WERI-Rb-1 (cell line): ENCODE measurements around the gene MGARP.

ENCODE experiments used
- DNase-seq: peaks from one replicate; pipeline ENCODE4 v3.0.0-alpha.2; 2020
- H3K27ac ChIP-seq: fragments of 250-450 bp; sonication (Bioruptor Pico); 2 replicates; pipeline ENCODE4 v1.5.1; 2020; ENCODE audit warnings: mild to moderate bottlenecking, moderate library complexity
- H3K27me3 ChIP-seq: fragments of 250-450 bp; sonication (Bioruptor Pico); 2 replicates; pipeline ENCODE4 v1.5.1; 2021; ENCODE audit warnings: mild to moderate bottlenecking, low read depth, moderate library complexity; ENCODE audit not compliant: insufficient read depth, severe bottlenecking
- H3K36me3 ChIP-seq: fragments of 250-450 bp; sonication (Bioruptor Pico); 2 replicates; pipeline ENCODE4 v1.5.1; 2020; ENCODE audit warnings: mild to moderate bottlenecking, moderate library complexity
- H3K4me3 ChIP-seq: 2 replicates; pipeline ENCODE4 v1.5.1; 2011; ENCODE audit warnings: low read depth, mild to moderate bottlenecking, control low read depth, low read length
- H3K9me3 ChIP-seq: fragments of 250-450 bp; sonication (Bioruptor Pico); 2 replicates; pipeline ENCODE4 v1.5.1; 2021; ENCODE audit warnings: mild to moderate bottlenecking, moderate library complexity; ENCODE audit not compliant: severe bottlenecking
- TF ChIP-seq, protein P1 (sequence below): IDR thresholded peaks from 2 replicates; pipeline ENCODE4 v1.5.1; 2011; ENCODE audit warnings: low read depth, mild to moderate bottlenecking, control low read depth, inconsistent platforms, low read length

MGARP gene

DNA sequence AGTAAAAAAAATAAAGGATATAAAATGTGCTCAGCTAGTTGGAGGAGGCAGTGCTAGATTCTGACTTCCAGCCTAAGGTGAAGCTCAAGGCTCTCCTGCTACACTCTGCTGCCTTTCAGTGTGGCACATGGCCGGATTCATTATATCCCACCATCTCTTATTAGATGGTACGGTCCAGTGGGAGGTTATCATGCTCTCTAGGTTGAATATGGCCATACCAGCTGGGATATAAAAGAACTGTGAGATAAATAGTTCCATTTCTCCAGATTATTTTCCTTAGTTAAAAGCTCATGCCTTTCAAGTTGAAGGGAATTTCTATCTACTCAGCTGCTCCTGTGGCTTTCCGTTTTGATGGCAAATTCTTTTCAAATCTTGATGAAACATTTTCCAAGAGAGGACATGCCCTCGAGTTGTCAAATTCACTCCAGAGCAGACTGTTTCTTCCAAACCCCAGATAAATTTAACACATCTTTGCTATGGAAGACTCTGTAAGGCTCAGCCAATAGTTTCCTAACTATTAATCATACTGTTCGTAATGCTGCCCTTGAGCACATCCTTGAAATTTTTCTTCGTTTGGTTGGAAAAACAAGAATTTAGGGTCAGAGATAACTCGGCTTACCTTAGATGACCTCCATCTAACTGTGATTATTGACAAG, 2.2 kb upstream of the MGARP start:
- H3K27ac ChIP-seq = no peak overlapping the region
- TF ChIP-seq, protein P1, sequence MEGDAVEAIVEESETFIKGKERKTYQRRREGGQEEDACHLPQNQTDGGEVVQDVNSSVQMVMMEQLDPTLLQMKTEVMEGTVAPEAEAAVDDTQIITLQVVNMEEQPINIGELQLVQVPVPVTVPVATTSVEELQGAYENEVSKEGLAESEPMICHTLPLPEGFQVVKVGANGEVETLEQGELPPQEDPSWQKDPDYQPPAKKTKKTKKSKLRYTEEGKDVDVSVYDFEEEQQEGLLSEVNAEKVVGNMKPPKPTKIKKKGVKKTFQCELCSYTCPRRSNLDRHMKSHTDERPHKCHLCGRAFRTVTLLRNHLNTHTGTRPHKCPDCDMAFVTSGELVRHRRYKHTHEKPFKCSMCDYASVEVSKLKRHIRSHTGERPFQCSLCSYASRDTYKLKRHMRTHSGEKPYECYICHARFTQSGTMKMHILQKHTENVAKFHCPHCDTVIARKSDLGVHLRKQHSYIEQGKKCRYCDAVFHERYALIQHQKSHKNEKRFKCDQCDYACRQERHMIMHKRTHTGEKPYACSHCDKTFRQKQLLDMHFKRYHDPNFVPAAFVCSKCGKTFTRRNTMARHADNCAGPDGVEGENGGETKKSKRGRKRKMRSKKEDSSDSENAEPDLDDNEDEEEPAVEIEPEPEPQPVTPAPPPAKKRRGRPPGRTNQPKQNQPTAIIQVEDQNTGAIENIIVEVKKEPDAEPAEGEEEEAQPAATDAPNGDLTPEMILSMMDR = no peak
- no peak for DNase-seq
- H3K27me3 ChIP-seq = no peaks in the 10 kb centered on the region
- no peak overlapping the region for H3K4me3 ChIP-seq
- H3K9me3 ChIP-seq = no peaks in the 10 kb centered on the region
- H3K36me3 ChIP-seq = no peaks in the 10 kb centered on the region

DNA sequence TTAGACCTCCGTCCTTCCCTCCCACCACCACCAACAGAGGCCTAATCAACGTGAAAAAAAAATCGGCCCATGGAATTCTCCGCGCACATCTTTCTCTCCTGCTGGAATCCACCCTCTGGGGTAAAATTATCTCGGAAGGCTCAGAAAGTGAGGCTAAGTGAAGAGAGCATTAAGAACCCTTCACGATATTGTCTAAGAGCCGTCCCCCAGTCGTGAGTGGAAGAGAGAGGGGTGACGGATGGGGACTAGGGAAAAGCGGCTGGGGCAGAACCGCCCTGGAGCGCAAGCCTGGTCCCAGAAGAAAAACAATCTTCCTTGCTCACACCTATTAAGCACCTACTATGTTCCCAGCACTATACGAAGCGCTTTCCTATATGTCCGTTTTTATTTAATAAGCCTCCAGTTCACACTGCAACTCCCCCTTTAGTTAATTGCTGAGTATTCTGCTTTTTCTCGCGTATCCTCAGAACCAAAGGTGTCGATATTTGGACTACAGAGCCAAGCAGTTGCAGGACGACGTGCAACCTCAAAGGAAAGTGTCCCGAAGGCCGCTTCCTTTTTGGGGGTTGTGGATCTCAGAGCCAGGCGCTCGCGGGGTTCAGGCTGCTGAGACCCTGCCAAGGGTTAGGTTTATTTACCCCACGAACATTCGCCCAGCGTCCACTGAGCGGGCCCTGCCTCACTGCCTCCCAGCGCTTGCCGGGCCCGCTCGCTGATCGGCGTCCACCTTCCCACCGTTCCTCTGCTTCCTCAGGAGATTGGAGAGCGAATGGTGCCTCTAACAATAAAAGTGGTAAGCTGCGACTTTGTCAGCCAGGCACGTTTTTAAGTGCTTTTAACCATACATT, 889 bp downstream of the MGARP start:
- Histone ChIP-seq H3K27me3 (no peaks in the 10 kb centered on the region), H3K4me3 (no peak overlapping the region), H3K36me3 (no peaks in the 10 kb centered on the region), H3K27ac (no peak overlapping the region), H3K9me3 (no peaks in the 10 kb centered on the region)
- DNase-seq = no peak
- TF ChIP-seq, protein P1 = no peak

DNA sequence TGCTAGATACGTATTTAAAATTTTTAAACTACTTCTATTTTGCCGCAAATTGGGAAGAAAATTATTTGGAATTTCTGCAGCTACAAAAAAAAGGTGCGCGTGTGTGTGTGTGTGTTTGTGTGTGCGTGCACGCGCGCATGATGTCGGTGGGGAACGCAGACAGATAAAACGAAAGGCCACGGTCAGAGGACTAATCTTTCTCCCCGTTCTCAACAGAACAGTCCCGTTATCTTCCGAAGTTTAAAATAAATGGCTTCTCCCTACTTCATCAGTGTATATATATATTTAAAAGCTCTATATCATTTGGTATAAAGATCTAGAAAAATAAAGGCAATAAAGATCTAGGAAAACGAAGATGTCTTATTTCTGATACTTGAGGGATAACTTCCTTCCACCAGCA, 1.5 kb downstream of the MGARP start:
- DNase-seq = no peak
- TF ChIP-seq, protein P1 = no peak
- H3K27ac ChIP-seq = no peak overlapping the region
- no peaks in the 10 kb centered on the region for H3K9me3 ChIP-seq
- H3K27me3 ChIP-seq = no peaks in the 10 kb centered on the region
- no peak overlapping the region for H3K4me3 ChIP-seq
- no peaks in the 10 kb centered on the region for H3K36me3 ChIP-seq

DNA sequence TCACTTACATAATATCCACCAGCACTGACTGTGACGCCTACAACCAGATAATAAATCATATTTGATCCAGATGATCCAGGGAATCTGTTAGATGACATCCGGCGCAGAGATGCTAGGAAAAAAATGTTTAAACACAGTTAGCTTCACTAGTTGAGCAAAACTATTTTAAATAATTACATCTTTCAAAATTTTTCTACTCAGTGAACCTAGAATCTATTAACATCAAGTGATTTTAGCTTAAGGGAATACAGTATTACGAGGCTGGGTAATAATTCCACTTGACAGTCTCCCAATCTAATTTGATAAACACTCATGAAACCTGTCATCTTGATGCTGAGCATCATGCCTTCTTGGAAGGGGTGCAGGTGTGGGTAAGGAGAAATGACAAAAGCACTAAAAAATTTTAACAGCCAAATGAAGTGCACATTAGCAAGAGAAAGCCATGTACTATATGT, 4.7 kb downstream of the MGARP start:
- Histone ChIP-seq H3K36me3 (no peaks in the 10 kb centered on the region), H3K9me3 (no peaks in the 10 kb centered on the region), H3K4me3 (no peak overlapping the region), H3K27me3 (no peaks in the 10 kb centered on the region), H3K27ac (no peak overlapping the region)
- no peak for DNase-seq
- TF ChIP-seq, protein P1 = no peak

DNA sequence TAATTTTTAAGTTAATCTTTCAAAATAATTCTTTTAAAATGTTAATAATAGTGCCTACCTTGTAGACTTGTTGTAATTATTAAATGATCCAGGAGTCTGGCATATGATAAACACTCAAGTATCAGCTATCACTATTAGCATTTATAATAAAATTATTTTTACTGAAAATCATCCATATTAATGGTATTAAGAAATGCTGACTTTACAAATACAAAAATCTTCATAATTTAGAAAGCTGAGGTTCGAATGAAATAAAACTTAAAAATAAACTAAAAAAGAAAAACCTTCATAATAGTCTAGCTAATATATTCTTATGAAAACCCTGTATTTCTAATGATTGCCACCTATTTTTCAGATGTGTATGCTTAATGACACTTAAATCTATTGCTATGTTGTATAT, 5.2 kb downstream of the MGARP start:
- H3K27me3 ChIP-seq = no peaks in the 10 kb centered on the region
- no peak overlapping the region for H3K4me3 ChIP-seq

More for the DNA sequence above, 5.2 kb downstream of the MGARP start:
- TF ChIP-seq, protein P1 = no peak
- no peak for DNase-seq
- Histone ChIP-seq H3K36me3 (no peaks in the 10 kb centered on the region), H3K9me3 (no peaks in the 10 kb centered on the region), H3K27ac (no peak overlapping the region)
